HG03432 (cell line): ENCODE data around the gene MMEL1.
"Not testable (repeated sequence)": the region's sequence is repeated elsewhere in the genome, so short reads cannot be mapped to it uniquely, and the experiment has no call there.

Source experiments
- ATAC-seq: cut with Tn5 transposase; IDR thresholded peaks from one replicate; pipeline ENCODE4 v1.9.1; 2021; ENCODE audit warnings: mild to moderate bottlenecking, moderate library complexity; ENCODE audit not compliant: unreplicated experiment

The MMEL1 gene

GRCh38 chr1:2632561-2633361, at the start of gene MMEL1:
MMEL1 (minus strand) TSS chr1:2633016; CDS start chr1:2629484, 3,532 bp downstream.
- no peak for ATAC-seq

DNA sequence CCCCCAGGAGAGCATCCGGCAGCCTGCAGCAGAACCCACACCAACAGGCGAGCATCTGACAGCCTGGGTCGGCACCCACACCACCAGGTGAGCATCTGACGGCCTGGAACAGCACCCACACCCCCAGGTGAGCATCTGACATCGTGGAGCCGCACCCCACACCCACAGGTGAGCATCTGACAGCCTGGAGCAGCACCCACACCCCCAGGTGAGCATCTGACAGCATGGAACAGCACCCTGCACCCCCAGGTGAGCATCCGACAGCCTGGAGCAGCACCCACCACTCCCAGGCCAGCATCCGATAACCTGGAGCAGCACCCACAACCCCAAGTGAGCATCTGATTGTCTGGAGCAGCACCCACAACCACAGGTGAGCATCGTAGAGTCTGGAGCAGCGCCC, 43.9 kb upstream of the MMEL1 start:
- not testable (repeated sequence) for ATAC-seq

- ATAC-seq: not testable (repeated sequence)
Measured at GRCh38 chr1:2671656-2672055, 38.8 kb upstream of the MMEL1 start.

DNA sequence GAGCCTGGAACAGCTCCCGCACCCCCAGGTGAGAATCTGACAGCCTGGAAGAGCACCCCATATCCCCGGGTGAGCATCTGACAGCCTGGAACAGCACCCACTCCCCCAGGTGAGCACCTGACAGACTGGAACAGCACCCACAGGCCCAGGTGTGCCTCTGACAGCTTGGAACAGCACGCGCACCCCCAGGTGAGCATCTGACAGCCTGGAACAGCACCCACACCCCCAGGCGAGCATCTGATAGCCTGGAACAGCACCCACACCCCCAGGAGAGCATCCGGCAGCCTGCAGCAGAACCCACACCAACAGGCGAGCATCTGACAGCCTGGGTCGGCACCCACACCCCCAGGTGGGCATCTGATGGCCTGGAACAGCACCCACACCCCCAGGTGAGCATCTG, 27.0 kb upstream of the MMEL1 start:
- not testable (repeated sequence) for ATAC-seq

DNA sequence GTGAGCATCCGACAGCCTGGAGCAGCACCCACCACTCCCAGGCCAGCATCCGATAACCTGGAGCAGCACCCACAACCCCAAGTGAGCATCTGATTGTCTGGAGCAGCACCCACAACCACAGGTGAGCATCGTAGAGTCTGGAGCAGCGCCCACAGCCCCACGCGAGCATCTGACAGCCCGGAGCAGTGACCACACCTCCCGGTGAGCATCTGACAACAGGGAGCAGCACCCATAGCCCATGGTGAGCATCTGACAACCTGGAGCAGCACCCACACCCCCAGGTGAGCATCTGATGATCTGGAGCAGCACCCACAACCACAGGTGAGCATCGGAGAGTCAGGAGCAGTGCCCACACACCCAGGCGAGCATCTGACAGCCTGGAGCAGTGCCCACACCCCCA, 25.1 kb upstream of the MMEL1 start:
- not testable (repeated sequence) for ATAC-seq

- ATAC-seq: not testable (repeated sequence)
Measured at GRCh38 chr1:2657124-2657523, 24.3 kb upstream of the MMEL1 start.

GRCh38 chr1:2655598-2656434, 23.0 kb upstream of the MMEL1 start:
- not testable (repeated sequence) for ATAC-seq

GRCh38 chr1:2654443-2654948, 21.7 kb upstream of the MMEL1 start:
- ATAC-seq: not testable (repeated sequence)

DNA sequence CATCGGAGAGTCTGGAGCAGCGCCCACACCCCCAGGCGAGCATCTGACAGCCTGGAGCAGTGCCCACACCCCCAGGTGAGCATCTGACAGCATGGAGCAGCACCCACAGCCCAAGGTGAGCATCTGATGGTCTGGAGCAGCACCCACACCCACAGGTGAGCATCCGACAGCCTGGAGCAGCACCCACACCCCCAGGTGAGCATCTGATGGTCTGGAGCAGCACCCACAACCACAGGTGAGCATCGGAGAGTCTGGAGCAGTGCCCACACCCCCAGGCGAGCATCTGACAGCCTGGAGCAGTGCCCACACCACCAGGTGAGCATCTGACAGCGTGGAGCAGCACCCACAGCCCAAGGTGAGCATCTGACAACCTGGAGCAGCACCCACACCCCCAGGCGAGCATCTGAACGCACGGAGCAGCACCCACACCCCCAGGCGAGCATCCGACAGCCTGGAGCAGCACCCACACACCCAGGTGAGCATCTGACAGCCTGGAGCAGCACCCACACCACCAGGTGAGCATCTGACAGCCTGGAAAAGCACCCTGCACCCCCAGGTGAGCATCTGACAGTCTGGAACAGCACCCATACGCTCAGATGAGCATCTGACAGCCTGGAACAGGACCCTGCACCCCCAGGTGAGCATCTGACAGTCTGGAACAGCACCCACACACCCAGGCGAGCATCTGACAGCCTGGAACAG, 21.1 kb upstream of the MMEL1 start:
- ATAC-seq: not testable (repeated sequence)

- not testable (repeated sequence) for ATAC-seq
Measured at GRCh38 chr1:2652926-2653571, 20.2 kb upstream of the MMEL1 start.

GRCh38 chr1:2652152-2652925, 19.5 kb upstream of the MMEL1 start:
- ATAC-seq: not testable (repeated sequence)

DNA sequence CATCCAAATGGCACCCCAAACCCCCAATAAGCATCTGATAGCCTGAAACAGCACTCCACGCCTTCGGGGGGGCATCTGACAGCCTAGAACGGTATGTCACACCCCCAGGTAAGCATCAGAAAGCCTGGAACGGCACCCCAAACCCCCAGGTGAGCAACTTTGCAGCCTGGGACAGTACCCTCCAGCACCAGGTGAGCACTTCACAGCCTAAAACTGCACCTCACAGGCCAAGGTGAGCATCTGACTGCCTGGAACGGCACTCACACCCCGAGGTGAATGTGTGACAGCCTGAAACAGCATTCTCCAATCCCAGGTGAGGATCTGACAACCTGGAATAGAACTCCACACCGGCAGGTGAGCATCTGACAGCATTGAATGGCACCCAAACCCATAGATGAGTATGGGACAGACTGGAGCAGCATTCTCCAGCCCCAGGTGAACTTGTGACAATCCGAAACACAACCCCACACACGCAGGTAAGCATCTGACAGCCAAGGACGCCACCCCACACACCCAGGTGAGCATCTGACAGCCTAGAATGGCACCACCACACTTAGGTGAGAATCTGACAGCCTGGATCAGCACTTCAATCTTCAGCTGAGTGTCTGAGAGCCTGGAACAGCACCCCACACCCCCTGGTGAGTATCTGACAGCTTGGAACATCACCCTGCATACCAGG, 18.3 kb upstream of the MMEL1 start:
- no peak for ATAC-seq

DNA sequence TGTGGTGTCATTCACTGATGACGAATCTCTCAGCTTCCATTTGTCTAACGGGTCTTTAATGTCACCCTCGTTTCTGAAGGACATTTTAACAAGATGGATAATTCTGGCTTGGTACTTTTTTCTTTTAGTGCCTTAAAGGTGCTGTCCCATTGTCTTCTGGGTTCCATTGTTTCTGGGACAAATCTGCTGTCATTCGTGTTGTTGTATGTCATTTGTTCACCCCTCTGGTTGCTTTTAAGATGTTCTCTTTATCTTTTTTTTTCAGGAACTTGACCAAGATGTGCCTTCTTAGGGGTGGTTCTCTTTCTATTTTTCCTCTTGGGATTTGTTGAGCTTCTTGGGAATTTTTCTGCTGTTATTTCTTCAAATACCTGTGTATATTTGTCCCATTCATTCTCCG, 14.0 kb upstream of the MMEL1 start:
- no peak for ATAC-seq

DNA sequence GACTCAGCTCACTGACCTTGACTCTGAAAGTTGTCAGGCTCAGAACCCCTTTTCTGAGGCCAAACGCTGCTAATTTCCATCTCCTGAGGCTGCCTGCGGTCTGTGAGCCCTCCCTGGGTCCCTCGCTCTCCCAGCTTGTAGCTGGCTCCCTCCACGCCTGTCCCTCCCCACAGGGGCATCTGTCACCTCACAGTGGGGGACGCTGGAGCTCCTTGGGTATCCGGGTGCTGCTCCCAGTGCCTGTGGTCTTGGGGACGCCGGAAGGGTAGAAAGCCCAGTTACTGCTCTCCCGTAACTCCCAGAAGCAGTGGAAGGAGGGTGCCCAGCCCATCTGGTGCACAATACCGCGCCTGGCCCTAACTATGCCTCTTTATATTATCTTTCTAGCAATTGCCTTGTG, 13.0 kb upstream of the MMEL1 start:
- no peak for ATAC-seq

GRCh38 chr1:2645143-2645542, 12.3 kb upstream of the MMEL1 start:
- no peak for ATAC-seq

DNA sequence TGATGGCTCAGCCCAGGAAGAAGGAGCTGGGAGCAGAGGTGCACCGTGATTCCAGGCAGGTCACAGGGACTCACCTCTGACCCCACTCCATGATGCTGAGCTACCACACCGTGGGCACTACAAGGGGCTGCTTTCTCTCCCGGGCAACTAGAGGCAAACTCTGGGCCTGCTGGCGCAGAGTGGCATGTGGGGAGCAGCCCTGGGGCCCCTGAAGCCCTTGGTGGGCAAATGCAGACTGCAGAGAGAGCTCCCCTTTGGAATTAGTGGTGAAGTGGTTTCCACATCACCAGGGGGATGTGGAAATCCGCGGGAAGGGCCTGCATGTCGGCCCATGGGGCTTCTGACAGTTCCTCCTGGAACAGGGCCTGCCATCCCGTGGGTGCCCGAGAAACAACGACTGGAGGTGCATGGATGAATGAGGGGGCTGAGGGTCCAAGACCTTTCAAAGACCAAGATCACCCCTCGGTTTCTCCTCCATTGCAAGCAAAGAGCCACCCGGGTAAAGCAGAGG, 11.8 kb upstream of the MMEL1 start:
- no peak for ATAC-seq

GRCh38 chr1:2644171-2644570, 11.4 kb upstream of the MMEL1 start:
- no peak for ATAC-seq

- no peak for ATAC-seq
Measured at GRCh38 chr1:2643414-2644077, 10.7 kb upstream of the MMEL1 start.
